DND-41 (cell line): Measurements from ENCODE around the gene SCYGR1.

Source experiments
- EZH2 ChIP-seq: IDR thresholded peaks from 3 replicates; pipeline ENCODE4 v1.6.1; 2012; ENCODE audit warnings: borderline replicate concordance, low read depth, mild to moderate bottlenecking, moderate library complexity, low read length, inconsistent platforms; ENCODE audit not compliant: severe bottlenecking
- TF ChIP-seq, protein P1 (sequence below): IDR thresholded peaks from 2 replicates; pipeline ENCODE4 v1.5.1; 2012; ENCODE audit warnings: borderline replicate concordance, low read length, moderate library complexity, mild to moderate bottlenecking; ENCODE audit not compliant: poor library complexity, severe bottlenecking; ENCODE audit errors: extremely low read depth

DNA sequence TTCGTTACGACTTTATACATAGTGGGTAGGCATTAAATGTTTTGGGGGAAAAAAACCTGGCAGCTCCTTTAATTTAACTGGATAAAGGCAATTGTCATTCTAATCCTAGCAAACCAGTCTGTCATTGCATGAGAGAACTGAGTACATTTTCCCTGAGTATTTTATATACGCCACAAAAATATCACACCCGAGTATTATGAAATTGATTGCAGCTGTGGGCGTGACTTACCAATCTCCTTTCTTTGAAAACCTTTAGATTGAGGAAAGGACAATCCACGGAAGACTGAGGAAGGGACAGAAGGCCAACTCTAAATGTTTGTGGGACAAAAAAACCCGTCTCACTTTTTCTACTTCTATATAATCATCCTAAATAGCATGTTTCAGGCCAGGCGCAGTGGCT, 17.7 kb downstream of the SCYGR1 start:
- TF ChIP-seq, protein P1, sequence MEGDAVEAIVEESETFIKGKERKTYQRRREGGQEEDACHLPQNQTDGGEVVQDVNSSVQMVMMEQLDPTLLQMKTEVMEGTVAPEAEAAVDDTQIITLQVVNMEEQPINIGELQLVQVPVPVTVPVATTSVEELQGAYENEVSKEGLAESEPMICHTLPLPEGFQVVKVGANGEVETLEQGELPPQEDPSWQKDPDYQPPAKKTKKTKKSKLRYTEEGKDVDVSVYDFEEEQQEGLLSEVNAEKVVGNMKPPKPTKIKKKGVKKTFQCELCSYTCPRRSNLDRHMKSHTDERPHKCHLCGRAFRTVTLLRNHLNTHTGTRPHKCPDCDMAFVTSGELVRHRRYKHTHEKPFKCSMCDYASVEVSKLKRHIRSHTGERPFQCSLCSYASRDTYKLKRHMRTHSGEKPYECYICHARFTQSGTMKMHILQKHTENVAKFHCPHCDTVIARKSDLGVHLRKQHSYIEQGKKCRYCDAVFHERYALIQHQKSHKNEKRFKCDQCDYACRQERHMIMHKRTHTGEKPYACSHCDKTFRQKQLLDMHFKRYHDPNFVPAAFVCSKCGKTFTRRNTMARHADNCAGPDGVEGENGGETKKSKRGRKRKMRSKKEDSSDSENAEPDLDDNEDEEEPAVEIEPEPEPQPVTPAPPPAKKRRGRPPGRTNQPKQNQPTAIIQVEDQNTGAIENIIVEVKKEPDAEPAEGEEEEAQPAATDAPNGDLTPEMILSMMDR = no peak
- TF ChIP-seq EZH2 = no peak
